ENCODE data around the gene CNN2.

The CNN2 gene

DNA sequence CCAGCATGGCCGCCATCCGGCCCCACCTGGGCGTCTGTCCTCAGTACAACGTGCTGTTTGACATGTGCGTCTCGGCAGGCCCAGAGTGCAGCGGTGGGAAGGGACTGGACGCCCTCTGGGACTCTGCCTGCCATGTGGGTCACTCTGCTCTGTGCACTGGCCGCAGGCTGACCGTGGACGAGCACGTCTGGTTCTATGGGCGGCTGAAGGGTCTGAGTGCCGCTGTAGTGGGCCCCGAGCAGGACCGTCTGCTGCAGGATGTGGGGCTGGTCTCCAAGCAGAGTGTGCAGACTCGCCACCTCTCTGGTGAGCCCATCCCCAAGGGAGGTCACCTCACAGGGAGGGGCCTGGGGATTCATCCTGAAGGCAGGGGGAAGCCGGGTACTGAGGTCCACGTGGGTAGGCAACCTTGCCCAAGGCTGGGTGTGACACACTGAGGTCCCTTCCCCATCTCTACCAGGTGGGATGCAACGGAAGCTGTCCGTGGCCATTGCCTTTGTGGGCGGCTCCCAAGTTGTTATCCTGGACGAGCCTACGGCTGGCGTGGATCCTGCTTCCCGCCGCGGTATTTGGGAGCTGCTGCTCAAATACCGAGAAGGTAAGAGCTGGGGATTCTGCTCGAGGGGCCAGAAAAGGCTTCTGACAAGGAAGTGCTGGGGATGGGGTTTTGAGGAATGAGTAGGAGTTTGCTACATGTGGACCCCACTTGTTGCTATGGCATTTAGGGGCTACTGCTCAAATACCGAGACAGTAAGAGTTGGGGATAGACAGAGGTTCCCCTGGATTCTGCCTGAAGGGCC is 24.8 kb downstream of the CNN2 start:
- H3K4me1 Mint-ChIP-seq = peaks cover 2 to 8% of the 10 kb centered on the region in 2 donors
- peaks cover 44 to 46% of the 10 kb centered on the region in 2 donors for H3K36me3 Mint-ChIP-seq
- no peaks in the 10 kb centered on the region for H3K27me3 Mint-ChIP-seq
- ATAC-seq (replicated peaks) (no peak), DNase-seq (no peak)
- no peak overlapping the region for H3K4me3 Mint-ChIP-seq
- H3K27ac Mint-ChIP-seq = no peak overlapping the region
- peaks cover under 1 to 2% of the 10 kb centered on the region in 2 donors for H3K9me3 Mint-ChIP-seq

DNA sequence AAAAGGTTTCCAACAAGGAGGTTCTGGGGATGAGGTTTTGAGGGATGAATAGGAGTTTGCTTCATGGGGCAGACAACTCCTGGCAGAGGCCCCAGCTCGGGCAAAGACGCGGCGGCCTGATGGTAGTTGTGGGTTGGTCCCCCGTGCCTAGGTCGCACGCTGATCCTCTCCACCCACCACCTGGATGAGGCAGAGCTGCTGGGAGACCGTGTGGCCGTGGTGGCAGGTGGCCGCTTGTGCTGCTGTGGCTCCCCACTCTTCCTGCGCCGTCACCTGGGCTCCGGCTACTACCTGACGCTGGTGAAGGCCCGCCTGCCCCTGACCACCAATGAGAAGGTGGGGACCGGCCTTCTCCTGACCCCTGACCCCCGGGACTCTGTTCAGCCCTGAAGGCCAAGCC is 25.4 kb downstream of the CNN2 start:
- H3K4me3 Mint-ChIP-seq = no peak overlapping the region
- H3K9me3 Mint-ChIP-seq = peaks cover 7 to 8% of the 10 kb centered on the region in 2 donors
- ATAC-seq (replicated peaks) (no peak), DNase-seq (no peak)
- no peak overlapping the region for H3K27ac Mint-ChIP-seq
- H3K27me3 Mint-ChIP-seq = no peaks in the 10 kb centered on the region
- H3K4me1 Mint-ChIP-seq = peaks cover 6 to 10% of the 10 kb centered on the region in 2 donors
- peaks cover 48 to 52% of the 10 kb centered on the region in 2 donors for H3K36me3 Mint-ChIP-seq

DNA sequence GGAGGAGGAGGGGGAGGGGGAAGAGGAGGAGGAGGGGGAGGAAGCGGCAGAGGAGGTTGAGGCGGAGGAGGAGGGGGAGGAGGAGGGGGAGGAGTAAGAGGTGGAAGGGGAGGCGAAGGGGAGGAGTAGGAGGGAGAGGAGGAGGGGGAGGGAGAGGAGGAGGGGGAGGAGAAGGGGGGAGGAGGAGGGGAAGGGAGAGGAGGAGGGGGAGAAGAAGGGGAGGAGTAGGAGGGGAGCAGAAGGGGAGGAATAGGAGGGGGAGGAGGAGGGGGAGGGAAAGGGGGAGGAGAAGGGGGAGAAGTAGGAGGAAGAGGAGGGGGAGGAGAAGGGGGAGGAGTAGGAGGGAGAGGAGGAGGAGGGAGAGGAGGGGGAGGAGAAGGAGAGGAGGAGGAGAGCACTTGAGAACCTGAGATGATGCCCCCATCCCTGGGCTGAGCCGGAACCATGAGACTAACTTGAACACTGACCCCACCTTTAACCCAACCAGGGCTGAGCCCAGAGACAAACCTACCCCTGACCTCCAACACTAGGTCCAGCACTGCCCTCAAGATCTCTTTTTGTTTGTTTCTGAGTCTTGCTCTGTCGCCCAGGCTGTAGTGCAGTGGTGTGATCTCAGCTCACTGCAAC is 26.1 kb downstream of the CNN2 start:
- Mint-ChIP-seq H3K4me1 (peaks cover 6 to 12% of the 10 kb centered on the region in 2 donors), H3K4me3 (no peak overlapping the region), H3K36me3 (peaks cover 49 to 59% of the 10 kb centered on the region in 2 donors), H3K9me3 (peaks cover 11 to 12% of the 10 kb centered on the region in 2 donors), H3K27me3 (no peaks in the 10 kb centered on the region), H3K27ac (no peak overlapping the region)
- ATAC-seq (replicated peaks) = peak; percentile 36 to 44
- no peak for DNase-seq

DNA sequence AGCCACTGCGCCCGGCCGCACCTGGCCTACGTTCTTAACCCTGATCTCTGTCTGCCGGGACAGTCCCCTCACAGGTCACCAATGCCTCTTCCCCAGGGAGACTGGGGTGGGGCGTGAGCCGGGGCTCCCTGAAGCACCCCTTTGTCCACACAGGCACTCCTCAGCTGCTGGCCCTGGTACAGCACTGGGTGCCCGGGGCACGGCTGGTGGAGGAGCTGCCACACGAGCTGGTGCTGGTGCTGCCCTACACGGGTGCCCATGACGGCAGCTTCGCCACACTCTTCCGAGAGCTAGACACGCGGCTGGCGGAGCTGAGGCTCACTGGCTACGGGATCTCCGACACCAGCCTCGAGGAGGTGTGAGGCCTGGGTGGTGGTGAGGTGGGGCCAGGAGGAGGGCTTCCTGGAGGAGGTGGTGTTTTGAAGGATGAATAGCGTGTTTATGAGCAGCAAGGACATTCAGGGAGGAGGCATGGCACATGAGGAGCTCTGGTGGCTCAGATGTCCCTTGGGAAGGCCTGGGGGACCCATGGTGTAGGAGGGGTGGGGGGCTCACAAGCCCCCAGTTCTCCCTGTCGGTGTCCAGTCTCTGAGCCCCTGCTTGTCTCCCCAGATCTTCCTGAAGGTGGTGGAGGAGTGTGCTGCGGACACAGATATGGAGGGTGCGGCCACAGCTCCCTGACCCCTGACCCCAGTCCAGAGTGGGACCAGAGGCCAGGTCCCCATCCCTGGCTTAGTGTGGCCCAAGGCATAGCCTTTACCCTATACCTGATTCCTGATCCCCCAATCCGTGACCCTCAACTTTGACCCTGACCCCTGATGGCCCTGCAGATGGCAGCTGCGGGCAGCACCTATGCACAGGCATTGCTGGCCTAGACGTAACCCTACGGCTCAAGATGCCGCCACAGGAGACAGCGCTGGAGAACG is 27.0 kb downstream of the CNN2 start:
- Mint-ChIP-seq H3K36me3 (peaks cover 58 to 69% of the 10 kb centered on the region in 2 donors), H3K27me3 (no peaks in the 10 kb centered on the region), H3K4me3 (no peak overlapping the region), H3K9me3 (peaks cover 13 to 18% of the 10 kb centered on the region in 2 donors), H3K4me1 (peaks cover 6 to 12% of the 10 kb centered on the region in 2 donors), H3K27ac (no peak overlapping the region)
- ATAC-seq (replicated peaks) = peak; percentile 21 to 35
- DNase-seq = no peak

DNA sequence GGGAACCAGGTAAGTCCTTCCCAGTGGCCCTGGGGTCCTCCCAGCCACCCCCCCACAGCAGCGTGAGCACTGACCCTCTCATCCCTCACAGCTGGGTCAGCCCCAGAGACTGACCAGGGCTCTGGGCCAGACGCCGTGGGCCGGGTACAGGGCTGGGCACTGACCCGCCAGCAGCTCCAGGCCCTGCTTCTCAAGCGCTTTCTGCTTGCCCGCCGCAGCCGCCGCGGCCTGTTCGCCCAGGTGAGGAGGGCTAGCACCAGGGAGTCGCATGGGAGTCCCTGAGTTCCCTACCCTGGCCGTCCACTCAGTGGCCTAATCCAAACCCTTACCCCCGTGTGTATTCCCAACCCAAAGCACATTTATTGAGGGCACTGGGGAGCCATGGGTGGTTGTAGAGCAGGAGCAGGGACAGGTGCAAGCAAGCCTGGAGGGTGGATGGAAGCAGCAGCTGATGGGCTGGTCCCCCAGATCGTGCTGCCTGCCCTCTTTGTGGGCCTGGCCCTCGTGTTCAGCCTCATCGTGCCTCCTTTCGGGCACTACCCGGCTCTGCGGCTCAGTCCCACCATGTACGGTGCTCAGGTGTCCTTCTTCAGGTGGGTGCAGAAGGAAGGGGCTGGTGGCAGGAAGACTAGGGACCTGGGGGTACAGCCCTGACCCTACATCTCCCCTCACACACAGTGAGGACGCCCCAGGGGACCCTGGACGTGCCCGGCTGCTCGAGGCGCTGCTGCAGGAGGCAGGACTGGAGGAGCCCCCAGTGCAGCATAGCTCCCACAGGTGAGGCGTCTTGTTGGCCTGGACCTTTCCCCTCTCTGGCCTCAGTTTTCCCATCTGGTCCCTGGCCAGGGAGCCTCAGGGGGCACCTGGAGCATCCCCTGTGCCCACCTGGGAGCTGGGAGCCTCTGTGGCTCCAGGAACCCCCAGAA is 28.0 kb downstream of the CNN2 start:
- H3K4me1 Mint-ChIP-seq = peaks cover 6 to 12% of the 10 kb centered on the region in 2 donors
- H3K9me3 Mint-ChIP-seq = peaks cover 13 to 20% of the 10 kb centered on the region in 2 donors
- DNase-seq (no peak), ATAC-seq (replicated peaks) (no peak)
- no peaks in the 10 kb centered on the region for H3K27me3 Mint-ChIP-seq
- H3K27ac Mint-ChIP-seq = peak overlapping the region; percentile 37
- H3K4me3 Mint-ChIP-seq = no peak overlapping the region
- H3K36me3 Mint-ChIP-seq = peaks cover 63 to 72% of the 10 kb centered on the region in 2 donors

DNA sequence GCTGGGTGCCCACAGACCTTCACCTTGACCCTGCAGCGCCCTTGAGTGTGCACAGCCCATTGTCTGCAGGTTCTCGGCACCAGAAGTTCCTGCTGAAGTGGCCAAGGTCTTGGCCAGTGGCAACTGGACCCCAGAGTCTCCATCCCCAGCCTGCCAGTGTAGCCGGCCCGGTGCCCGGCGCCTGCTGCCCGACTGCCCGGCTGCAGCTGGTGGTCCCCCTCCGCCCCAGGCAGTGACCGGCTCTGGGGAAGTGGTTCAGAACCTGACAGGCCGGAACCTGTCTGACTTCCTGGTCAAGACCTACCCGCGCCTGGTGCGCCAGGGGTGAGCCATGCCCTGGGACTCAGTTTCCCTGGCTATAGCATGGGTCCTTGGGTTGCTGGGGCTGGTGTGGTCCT is 28.6 kb downstream of the CNN2 start:
- no peak overlapping the region for H3K4me3 Mint-ChIP-seq
- no peaks in the 10 kb centered on the region for H3K27me3 Mint-ChIP-seq
- H3K36me3 Mint-ChIP-seq = peaks cover 69 to 79% of the 10 kb centered on the region in 2 donors
- ATAC-seq (replicated peaks) (no peak), DNase-seq (no peak)
- H3K27ac Mint-ChIP-seq = peak overlapping the region; percentile 37
- H3K4me1 Mint-ChIP-seq = peaks cover 6 to 12% of the 10 kb centered on the region in 2 donors
- H3K9me3 Mint-ChIP-seq = peaks cover 13 to 20% of the 10 kb centered on the region in 2 donors

DNA sequence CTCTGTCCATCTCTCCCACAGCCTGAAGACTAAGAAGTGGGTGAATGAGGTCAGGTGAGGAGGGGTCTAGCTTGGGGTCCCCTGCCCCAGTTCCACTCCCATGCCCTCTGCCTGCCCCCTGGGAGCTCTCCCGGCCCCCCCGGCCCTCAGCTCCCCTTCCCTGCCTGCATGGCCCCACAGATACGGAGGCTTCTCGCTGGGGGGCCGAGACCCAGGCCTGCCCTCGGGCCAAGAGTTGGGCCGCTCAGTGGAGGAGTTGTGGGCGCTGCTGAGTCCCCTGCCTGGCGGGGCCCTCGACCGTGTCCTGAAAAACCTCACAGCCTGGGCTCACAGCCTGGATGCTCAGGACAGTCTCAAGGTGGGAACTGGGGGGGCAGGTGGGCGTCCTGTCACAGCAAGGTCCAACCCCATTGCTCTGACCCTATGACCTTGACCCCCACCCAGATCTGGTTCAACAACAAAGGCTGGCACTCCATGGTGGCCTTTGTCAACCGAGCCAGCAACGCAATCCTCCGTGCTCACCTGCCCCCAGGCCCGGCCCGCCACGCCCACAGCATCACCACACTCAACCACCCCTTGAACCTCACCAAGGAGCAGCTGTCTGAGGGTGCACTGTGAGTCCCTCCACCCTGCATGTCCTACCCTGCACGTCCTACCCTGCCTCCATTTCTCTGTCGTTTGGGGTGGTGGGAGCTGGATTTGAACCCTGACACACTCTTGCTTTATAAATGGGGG is 29.6 kb downstream of the CNN2 start:
- no peak overlapping the region for H3K4me3 Mint-ChIP-seq
- no peak for DNase-seq
- peak overlapping the region; percentile 49 for H3K27ac Mint-ChIP-seq
- ATAC-seq (replicated peaks) = no peak
- H3K4me1 Mint-ChIP-seq = peaks cover 6 to 12% of the 10 kb centered on the region in 2 donors
- peaks cover 75 to 78% of the 10 kb centered on the region in 2 donors for H3K36me3 Mint-ChIP-seq
- no peaks in the 10 kb centered on the region for H3K27me3 Mint-ChIP-seq
- H3K9me3 Mint-ChIP-seq = peaks cover 13 to 20% of the 10 kb centered on the region in 2 donors

DNA sequence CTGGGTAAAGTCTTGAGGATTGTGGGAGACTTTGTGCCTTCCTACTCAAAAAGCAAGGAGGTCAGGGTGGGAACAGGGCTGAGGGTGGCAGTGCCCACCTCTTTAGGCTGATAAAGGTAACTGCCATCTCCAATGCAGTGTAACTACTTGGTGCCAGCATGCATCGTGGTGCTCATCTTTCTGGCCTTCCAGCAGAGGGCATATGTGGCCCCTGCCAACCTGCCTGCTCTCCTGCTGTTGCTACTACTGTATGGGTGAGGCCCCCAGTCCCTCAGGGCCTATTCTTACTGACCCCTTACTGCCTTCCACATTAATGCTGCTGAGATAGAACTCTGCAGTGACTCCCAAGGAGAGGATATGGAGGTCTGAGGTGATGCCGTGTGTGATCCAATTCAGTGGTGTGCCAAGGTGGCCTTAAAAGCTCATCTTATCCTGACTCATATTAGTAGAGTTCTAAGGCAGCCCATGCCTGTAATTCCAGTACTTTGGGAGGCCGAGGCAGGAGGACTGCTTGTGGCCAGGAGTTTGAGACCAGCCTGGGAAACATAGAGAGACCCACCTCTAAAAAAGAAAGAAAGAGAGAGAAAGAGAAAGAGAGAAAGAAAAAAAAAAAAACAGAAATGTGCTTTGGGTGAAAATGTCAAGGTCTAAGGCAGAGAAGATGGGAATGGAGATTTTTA is 30.9 kb downstream of the CNN2 start:
- DNase-seq (no peak), ATAC-seq (replicated peaks) (peak; percentile 33 to 48)
- H3K4me3 Mint-ChIP-seq = no peak overlapping the region
- H3K36me3 Mint-ChIP-seq = peaks cover 75 to 78% of the 10 kb centered on the region in 2 donors
- peaks cover 6 to 15% of the 10 kb centered on the region in 2 donors for H3K4me1 Mint-ChIP-seq
- peaks cover 13 to 21% of the 10 kb centered on the region in 2 donors for H3K9me3 Mint-ChIP-seq
- H3K27ac Mint-ChIP-seq = peak overlapping the region; percentile 52
- no peaks in the 10 kb centered on the region for H3K27me3 Mint-ChIP-seq

DNA sequence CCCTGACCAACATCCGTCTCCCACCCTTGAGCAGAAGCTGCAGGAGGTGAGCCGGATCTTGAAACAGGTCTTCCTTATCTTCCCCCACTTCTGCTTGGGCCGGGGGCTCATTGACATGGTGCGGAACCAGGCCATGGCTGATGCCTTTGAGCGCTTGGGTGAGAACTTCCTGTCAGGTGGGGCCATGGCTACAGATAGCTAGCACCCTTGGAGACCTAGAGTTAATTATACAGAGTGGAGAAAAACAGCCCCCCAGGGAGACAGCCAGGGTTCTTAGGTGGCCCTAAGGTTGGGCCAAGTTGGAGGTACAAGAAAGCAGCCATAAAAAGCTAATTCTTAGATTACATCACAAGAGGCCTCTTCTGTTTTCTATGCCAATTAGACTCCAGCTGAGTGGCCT is 31.7 kb downstream of the CNN2 start:
- peaks cover 76 to 77% of the 10 kb centered on the region in 2 donors for H3K36me3 Mint-ChIP-seq
- H3K27me3 Mint-ChIP-seq = no peaks in the 10 kb centered on the region
- peaks cover 13 to 23% of the 10 kb centered on the region in 2 donors for H3K9me3 Mint-ChIP-seq
- ATAC-seq (replicated peaks) = no peak
- peak overlapping the region; percentile 42 for H3K27ac Mint-ChIP-seq
- DNase-seq = no peak
- H3K4me3 Mint-ChIP-seq = peak overlapping the region in 1 of 2 donors; percentile 15
- H3K4me1 Mint-ChIP-seq = peaks cover 4 to 11% of the 10 kb centered on the region in 2 donors

DNA sequence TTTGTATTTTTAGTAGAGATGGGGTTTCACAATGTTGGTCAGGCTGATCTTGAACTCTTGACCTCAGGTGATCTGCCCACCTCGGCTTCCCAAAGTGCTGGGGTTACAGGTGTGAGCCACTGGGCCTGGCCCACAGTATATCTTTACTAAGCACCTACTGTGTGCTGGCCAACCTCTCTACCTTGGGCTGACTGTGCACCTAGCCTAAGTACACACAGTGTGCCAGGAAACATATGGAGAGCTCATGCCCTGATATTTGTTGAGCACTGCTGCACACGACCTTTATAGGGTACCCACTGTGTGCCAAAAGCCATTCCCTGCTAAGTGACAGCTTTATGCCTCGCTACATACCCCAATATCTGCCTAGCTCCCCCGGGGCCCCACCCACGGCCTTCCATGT is 34.3 kb downstream of the CNN2 start:
- ATAC-seq (replicated peaks) = no peak
- H3K27me3 Mint-ChIP-seq = no peaks in the 10 kb centered on the region
- peaks cover 13 to 26% of the 10 kb centered on the region in 2 donors for H3K9me3 Mint-ChIP-seq
- peaks cover 64% of the 10 kb centered on the region in 2 donors for H3K36me3 Mint-ChIP-seq
- peaks cover 24 to 32% of the 10 kb centered on the region in 2 donors for H3K4me1 Mint-ChIP-seq
- DNase-seq = no peak
- no peak overlapping the region for H3K27ac Mint-ChIP-seq
- H3K4me3 Mint-ChIP-seq = no peak overlapping the region

DNA sequence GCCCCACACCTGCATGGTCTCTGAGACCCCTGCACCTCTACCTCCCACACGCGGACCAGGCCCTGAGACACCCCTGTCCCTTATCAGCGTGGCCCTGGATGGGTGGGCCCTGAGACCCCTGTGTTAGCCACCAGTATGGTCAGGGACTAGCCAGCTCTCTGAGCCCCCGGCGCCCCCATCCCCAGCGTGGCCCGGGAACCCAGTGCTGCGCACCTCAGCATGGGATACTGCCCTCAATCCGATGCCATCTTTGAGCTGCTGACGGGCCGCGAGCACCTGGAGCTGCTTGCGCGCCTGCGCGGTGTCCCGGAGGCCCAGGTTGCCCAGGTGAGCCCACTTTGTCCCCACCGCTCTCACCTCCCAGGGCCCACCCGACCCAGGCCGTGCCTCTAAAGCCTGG is 35.6 kb downstream of the CNN2 start:
- H3K27me3 Mint-ChIP-seq = no peaks in the 10 kb centered on the region
- H3K9me3 Mint-ChIP-seq = peaks cover 5 to 17% of the 10 kb centered on the region in 2 donors
- peaks cover 23 to 33% of the 10 kb centered on the region in 2 donors for H3K4me1 Mint-ChIP-seq
- H3K4me3 Mint-ChIP-seq = no peak overlapping the region
- DNase-seq (no peak), ATAC-seq (replicated peaks) (no peak)
- H3K27ac Mint-ChIP-seq = no peak overlapping the region
- peaks cover 51% of the 10 kb centered on the region in 2 donors for H3K36me3 Mint-ChIP-seq

DNA sequence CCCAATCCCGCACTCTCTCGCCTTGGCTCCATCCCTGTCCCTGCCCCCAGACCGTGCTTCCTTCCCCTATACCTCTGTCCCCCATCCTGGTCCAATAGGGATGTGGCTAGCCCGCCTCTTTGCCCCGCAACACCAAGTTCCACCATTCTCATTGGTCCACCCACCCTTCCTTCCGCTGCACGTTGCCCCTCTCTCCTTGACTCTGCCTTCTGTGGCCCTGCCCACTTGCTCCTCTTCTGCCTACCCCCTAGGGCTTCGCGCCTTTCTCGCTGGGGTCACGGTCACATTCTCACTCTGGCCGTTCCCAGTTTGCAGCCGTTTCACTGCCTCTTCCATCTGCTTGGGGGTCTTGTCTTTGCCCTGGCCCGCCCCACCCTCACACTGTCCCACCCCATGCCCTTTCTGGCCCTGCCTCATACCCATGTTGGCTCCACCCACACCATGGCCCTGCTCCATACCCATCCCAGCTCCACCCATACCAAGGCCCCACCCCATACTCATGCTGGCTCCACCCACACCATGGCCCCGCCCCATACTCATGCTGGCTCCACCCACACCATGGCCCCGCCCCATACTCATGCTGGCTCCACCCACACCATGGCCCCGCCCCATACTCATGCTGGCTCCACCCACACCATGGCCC is 36.1 kb downstream of the CNN2 start:
- no peak for ATAC-seq (replicated peaks)
- no peaks in the 10 kb centered on the region for H3K27me3 Mint-ChIP-seq
- no peak overlapping the region for H3K4me3 Mint-ChIP-seq
- DNase-seq = no peak
- H3K36me3 Mint-ChIP-seq = peaks cover 46% of the 10 kb centered on the region in 2 donors
- H3K27ac Mint-ChIP-seq = peak overlapping the region; percentile 7
- peaks cover 23 to 33% of the 10 kb centered on the region in 2 donors for H3K4me1 Mint-ChIP-seq
- peaks cover 1 to 14% of the 10 kb centered on the region in 2 donors for H3K9me3 Mint-ChIP-seq
